Right lobe of liver (tissue), 4 donors: ENCODE results near the gene PAK1.

Experiments
- CTCF ChIP-seq, 4 donors: fragments of 200-600 bp in 3 of 4; fragments of 450-650 bp in 1 of 4; IDR thresholded peaks; one replicate each; pipeline versions ENCODE4 v1.5.1 to v1.8.0; 2016 to 2022; ENCODE audit warnings: antibody characterized with exemption in 4 of 4, mild to moderate bottlenecking in 2 of 4
- POLR2A ChIP-seq: fragments of 450-650 bp; IDR thresholded peaks from one replicate; pipeline ENCODE4 v1.6.1; 2017; ENCODE audit warnings: antibody characterized with exemption, mild to moderate bottlenecking
- donor health status: DM: no; HTN: no; CAD: no.
- donor health status: DM: no; HTN: no; CAD: no.
- donor health status: DM: no; HTN: yes; CAD: no.

- no peak for TF ChIP-seq CTCF (IDR thresholded peaks at IDR 0.05)
- TF ChIP-seq POLR2A = no peak
These were observed 51.2 kb downstream of the PAK1 start for GRCh38 chr11:77422687-77423086.
